HepG2 (cell line): Measurements from ENCODE around the gene MAFB.

Experiments
- CEBPB ChIP-seq: IDR thresholded peaks from 2 replicates; pipeline ENCODE4 v1.6.1; 2011; ENCODE audit warnings: low read depth, low read length, improper control_type of control experiment, borderline replicate concordance
- CTCF ChIP-seq: sonication (generic); formaldehyde crosslinking; IDR thresholded peaks from 2 replicates; pipeline ENCODE4 v1.5.0; 2020; ENCODE audit warnings: mild to moderate bottlenecking, missing genetic modification reagents, moderate library complexity
- EZH2 ChIP-seq: conservative IDR thresholded peaks from 2 replicates; pipeline ENCODE4 v1.6.1; 2012; ENCODE audit warnings: mild to moderate bottlenecking, low read depth, low read length, moderate library complexity
- FOXA1 ChIP-seq, 2 experiments: fragments of 450-650 bp in 1 of 2; sonication (generic) in 1 of 2; formaldehyde crosslinking in 1 of 2; IDR thresholded peaks; 2 replicates each; pipeline versions ENCODE4 v1.4.0 to v1.6.1; 2016 to 2020; ENCODE audit warnings: missing genetic modification reagents in 1 of 2
- HNRNPL ChIP-seq: fragments of 200-400 bp; formaldehyde crosslinking; IDR thresholded peaks from 2 replicates; pipeline ENCODE4 v1.6.1; 2017; ENCODE audit warnings: mild to moderate bottlenecking, low read depth, low read length
- POLR2AphosphoS5 ChIP-seq: IDR thresholded peaks from 2 replicates; pipeline ENCODE4 v1.6.1; 2012; ENCODE audit warnings: low read depth, low read length
- TFAP4 ChIP-seq: sonication (generic); IDR thresholded peaks from 2 replicates; pipeline ENCODE4 v1.6.1; 2016; ENCODE audit warnings: low read depth, borderline replicate concordance
- THAP11 ChIP-seq: IDR thresholded peaks from 2 replicates; pipeline ENCODE4 v1.6.1; 2016; ENCODE audit warnings: missing biosample characterization, missing genetic modification reagents
- ZNF570 ChIP-seq: sonication (generic); formaldehyde crosslinking; IDR thresholded peaks from 2 replicates; pipeline ENCODE4 v1.4.0; 2020; ENCODE audit warnings: mild to moderate bottlenecking, missing genetic modification reagents, borderline replicate concordance

GRCh38 chr20:40659567-40659966, 29.5 kb downstream of the MAFB start:
- no peak for TF ChIP-seq FOXA1 (IDR thresholded peaks at IDR 0.05)
- TF ChIP-seq FOXA1 (CRISPR knock-in tag; IDR thresholded peaks at IDR 0.05) = no peak
- no peak for TF ChIP-seq CTCF
- no peak for TF ChIP-seq CEBPB
- no peak for TF ChIP-seq TFAP4
- TF ChIP-seq ZNF570 = no peak
- TF ChIP-seq THAP11 (CRISPR knock-in tag) = no peak
- no peak for TF ChIP-seq HNRNPL
- TF ChIP-seq EZH2 = no peak
- TF ChIP-seq POLR2AphosphoS5 = no peak
